ENCODE results near the gene KIF17.

KIF17 gene

DNA sequence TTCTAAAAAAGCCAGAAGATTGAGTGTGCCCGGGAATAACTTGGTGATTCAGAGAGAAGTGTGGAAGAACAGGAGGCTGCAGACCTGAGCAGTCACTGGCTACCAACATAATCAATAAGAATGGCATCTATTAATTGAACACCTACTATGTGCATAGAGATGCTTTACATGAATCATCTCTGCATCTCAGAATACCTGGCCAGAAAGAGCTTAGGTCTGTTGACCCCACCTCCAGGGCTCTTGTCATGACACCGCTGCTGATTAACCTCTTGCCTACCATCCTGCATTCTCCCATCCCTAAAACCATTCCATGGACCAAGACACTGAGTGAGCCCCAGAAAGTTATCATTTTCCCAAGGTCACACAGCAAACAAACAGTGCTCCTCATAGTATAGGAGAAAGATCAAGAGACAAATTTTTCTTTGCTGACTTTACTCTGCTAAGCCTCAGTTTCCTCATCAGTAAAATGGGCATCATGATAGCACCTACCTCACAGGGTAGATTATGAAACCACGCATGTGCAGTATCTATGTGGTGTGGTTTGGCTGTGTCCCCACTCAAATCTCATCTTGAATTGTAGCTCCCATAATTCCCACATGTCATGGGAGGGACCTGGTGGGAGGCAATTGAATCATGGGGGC is 100.8 kb downstream of the KIF17 start:
- DNase-seq: no peak

- no peak for DNase-seq
Observed at GRCh38 chr1:20615946-20616846, 101.6 kb downstream of the KIF17 start.

DNA sequence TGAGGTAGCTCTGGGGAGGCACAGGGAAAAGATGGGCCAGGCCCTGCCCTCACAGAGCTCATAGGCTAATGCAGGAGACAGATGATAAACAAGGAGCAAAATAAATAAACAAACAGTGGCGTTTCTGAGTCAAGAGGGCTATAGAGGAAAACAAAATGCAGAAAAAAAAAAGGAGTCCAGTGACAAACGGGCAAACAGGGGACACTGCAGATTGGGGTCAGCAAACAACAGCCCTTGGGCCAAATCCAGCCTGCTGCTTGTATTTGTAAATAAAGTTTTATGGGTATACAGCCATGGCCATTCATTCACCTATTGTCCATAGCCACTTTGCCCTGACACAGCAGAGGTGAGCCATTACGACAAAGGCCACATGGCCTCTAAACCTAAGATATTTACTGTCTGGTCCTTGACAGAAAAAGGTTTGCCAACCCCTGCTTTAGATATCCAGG is 103.7 kb downstream of the KIF17 start:
- DNase-seq: no peak
